Measurements from ENCODE around the gene RSRP1. TPM values are rescaled to one million over a fixed set of nuclear protein-coding genes. Genes with fewer than 3 reads are reported as not detected.

Gene RSRP1
- total and polyA plus RNA-seq, 2 of the 8 experiments (the other 6 are each of a cell fraction or from before 2014, with no cell fraction given) = 32.9 to 59.4 TPM

DNA sequence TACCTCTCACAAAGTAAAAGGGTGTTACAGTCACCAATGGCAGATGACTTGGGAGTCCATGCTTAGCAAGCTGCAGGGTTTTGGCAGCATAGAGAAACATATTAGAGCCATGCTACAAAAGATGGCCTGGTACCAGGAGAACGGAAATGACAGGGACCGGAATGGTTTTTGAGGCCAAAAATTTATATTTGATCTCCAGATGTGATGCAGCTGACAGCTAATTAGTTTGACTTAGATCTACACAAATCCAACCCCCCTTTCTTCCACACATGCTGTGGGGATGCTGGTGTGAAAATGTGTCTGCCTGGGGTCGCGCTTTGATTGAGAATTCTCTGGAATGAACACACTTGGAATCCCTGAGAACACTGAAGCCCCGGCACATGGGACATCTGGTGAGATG, 41.5 kb downstream of the RSRP1 start (continued):
- TF ChIP-seq BCL11A (IDR thresholded peaks at IDR 0.05; ENCODE audit: low read depth in 2 of 2, low read length in 2 of 2) (no peak), JUN (IDR thresholded peaks at IDR 0.05; ENCODE audit: low read depth, low read length) (no peak)
